ENCODE measurements around the gene RHBDL1.

The RHBDL1 gene

DNA sequence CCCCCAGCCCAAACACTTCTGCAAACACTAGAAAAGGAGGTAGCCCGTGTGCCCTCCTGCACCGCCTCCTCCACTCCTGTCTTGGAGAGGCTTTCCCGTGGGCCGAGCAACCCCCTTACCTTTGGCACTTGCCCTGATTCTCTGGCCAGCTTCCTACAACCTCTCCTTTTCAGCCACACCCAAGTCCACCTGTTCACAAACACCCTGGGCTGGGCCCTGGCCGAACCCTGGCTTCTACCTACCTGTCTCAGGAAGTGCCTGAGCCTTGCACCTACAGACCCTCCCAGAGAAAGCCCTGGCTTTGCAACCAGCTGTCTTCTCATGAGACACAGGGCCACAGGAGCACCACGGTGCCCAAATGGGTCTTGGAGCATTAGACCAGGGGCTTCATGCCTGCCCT, 43.5 kb downstream of the RHBDL1 start:
- no peak for DNase-seq (ENCODE audit: low read depth in 2 of 2)

DNA sequence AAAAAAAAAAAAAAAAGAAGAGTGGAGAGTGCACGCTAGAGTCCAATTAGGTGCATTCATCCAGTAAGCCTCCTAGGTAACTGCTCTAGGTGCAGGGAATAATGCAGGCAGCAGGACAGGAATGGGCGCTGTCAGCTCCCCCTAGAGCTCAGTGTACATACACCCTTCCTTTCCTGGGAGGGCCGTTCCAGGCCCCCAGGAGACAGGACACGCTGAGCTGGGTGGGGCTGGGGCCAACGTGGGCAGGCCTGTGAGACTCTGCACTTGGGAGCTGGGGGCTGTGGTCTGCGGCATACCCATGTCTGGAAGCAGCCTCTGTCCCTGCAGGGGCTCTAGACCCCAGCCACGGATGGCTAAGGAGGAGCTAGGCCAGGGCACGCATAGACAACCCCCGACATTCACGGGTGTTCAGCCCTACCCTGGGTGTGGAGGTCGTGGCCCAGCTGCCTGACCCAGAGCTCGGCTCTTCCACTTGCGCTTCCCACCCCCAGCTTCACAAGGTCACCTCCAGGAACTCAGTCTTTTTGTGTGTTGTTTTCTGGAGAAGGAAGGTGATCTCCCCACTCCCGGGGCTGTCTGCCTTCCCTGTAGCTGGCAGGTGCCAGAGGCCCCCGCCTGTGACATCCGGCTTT, 44.5 kb downstream of the RHBDL1 start:
- DNase-seq (ENCODE audit: low read depth in 2 of 2) = no peak

DNA sequence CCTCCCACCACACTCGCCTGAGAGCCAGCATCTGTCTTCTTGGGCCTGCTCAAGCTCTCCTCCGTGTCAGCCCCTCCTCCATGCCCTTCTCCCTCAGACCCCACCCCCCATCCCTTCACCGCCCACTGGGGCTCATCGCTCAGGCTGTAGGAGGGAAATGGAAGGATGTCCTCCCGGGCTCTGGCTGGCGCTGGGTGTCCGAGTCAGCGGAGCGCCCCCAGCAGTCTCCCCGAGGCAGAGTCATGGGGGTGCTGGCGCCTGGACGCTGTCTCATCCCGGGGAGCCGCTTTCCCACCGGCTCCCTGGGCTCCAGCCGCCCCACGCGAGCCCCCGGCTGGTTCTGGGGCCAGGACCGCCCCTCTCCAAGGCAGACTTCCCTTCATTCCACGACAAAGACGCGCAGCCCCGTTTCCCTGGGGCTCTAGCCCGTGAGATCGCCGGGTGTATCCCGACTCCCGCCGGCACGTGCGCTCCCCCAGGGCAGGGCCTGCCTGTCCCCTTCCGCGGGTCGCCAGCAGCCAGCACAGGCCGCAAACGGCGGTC, 45.0 kb downstream of the RHBDL1 start:
- DNase-seq (ENCODE audit: low read depth in 2 of 2) = peak in 1 of 2 donors; percentile 53

DNA sequence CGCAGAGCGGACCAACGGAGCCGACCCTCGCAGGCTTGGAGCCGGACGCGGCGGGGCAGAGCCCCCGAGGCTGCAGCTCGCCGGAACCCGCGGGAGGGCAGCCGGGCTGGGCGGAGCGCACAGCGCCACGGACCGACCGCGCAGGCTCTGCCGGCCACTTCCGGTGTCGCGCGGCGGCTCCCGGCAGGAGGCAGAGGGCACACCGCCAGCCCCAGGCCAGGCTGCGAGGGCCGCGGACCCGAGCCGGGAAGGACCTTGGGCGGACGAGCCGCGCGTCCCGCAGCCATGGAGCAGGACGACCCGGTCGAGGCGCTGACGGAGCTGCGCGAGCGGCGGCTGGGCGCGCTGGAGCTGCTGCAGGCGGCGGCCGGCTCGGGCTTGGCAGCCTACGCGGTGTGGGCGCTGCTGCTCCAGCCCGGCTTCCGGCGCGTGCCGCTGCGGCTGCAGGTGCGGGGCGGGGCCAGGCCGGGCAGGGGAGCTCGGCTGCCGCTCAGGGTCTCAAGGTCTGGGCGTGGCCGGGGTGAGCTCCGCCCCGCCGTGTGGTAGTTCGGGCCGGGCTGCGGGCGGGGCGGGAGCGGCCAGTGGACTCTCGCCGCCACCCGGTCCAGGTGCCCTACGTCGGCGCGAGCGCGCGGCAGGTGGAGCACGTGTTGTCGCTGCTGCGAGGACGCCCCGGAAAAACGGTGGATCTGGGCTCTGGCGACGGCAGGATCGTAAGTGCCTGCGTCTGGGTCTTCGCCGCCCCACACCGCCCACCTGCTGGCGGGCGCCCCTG, 45.7 kb downstream of the RHBDL1 start, which contains the start of gene ANTKMT:
ANTKMT (plus strand) TSS at position 157 of the 775 bp plus-strand sequence; CDS start at position 286, 129 bp downstream.
- DNase-seq (ENCODE audit: low read depth in 2 of 2) = peak in 1 of 2 donors; percentile 70

DNA sequence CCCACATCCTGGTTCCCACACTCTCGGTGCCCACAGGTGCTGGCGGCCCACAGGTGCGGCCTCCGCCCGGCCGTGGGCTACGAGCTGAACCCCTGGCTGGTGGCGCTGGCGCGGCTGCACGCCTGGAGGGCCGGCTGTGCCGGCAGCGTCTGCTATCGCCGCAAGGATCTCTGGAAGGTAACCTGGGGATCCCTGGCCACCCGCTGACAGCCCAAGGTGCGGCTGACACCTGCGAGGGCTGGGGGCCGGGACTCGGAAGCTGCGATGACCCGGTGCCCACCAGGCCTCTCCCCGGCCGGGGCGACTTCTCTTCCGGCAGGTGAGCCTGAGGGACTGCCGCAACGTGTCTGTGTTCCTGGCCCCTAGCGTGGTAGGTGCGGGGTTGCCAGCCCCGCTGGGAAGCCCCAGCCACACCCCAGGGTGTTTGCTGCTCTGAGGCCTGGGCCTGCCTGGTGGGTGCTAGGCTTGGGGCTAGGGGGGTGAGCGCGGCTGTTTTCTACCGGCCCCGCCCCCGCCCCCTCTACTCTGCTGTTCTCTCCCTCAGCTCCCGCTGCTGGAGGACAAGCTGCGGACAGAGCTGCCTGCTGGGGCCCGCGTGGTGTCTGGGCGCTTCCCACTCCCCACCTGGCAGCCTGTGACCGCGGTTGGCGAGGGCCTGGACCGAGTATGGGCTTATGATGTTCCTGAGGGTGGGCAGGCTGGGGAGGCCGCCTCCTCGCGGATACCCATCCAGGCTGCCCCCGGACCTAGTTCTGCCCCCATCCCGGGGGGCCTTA, 46.5 kb downstream of the RHBDL1 start:
- DNase-seq (ENCODE audit: low read depth in 2 of 2) = no peak

DNA sequence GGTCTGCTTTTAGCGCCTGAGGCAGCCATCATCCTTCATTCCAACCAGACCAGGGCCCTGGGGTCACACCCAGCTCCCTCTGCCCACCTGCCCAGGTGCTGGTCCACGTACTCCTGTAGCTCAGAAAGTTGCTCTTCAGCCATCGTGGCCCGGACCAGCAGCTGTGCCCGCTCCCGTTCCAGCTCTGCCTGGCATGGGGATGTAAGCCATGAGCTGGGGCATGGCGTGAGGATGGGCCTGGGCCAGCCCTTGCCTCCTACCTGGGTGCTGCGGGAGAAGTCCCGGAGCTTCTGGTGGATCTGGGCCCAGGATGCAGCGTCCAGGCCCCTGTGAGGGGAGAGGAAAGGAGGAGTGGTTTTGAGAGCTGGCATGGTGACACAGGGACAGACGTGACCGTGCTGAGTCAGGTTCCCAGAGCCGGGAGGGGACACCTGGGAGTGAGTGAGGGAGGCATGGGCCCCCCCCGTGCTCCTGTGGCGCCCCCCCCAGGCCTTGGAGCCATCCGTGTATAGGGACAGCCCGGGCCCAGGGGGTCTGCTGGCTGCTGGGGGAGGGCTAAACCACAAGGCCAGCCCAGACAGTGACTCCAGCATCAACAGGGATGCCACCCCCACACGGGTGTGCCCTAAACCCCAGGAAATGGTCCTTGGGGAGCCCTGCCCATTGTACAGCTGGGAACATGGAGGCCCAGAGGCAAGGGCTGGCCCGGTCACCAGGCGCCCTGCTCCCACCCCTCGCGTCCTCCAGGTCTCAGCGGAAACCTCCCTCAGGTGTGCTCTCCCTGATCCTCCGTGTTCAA, 47.6 kb downstream of the RHBDL1 start:
- DNase-seq (ENCODE audit: low read depth in 2 of 2) = no peak

DNA sequence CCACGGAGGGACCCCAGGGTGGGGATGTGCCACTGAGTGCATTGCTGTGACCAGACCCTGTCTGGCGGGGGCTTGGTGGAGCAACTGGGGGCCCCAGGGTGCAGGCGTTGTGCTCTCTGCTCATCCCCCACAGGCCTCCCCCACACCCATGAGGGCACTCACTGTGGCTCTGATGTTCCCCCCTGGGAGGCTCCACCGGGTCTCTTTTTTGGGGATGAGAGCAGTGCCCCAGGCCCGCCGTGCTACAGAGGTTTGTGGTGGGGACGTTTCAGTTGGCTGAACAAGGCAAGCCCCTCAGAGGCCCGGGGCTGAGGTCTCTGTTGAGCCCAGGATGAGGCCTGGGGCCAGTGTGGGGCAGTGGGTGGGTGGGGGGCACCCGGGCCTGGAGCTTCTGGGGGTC, 48.2 kb downstream of the RHBDL1 start:
- DNase-seq (ENCODE audit: low read depth in 2 of 2) = no peak

DNA sequence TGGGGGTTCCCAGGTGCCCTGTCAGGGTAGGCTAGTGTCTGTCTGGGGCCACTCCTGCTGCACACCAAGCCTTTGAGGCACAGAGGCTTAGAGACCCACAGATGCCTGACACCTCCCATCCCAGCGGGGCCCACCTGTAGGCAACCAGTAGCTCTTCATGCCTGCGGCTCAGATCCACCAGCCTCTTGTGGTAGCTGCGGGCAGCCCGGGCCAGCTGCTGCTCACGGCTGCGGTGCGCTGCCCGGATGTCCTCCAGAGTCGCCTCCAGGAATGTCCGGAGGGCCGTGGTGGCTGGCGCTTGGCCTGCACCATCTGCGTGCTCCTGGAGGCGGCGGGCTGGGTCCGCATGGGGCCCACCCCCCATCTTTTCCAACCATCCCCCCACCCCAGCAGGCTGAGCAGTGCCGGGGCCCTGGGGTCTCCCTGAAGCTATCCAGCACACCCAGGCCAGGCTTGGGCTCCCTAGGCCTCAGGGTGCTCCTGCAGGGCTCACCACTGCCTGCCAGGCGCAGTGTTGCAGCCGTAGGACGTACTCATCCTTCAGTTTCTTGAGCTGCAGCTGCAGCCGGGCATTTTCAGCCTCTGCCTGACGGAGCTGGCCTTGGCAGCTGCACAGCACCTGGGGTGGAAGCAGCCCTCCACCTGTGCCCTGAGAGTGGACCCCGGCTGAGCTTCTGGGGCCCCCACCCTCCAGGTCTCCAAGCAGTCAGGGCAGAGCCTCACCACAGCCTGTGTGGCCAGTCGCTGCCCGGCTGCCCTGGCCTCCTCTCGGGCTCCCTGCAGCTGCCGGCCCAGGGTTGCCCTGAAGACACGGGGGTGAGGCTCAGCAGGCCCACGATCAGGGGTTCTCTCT, 48.9 kb downstream of the RHBDL1 start:
- DNase-seq (ENCODE audit: low read depth in 2 of 2) = no peak

DNA sequence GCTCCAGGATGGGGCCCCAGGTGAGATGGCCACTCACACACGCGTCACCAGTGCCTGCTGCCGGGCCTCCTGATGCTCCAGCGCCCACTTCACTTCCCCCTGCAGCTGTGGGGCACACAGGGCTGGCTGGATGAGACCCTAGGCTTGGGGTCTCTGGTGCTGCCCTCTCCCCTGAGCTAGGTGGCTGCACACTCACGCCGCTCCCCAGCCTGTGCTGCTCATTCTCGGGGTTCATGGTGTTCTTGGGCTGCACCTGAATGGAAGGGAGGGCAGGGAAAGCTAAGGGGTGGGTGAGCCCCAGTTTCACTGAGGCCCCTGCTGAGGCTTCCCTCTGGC, 49.5 kb downstream of the RHBDL1 start:
- no peak for DNase-seq (ENCODE audit: low read depth in 2 of 2)

DNA sequence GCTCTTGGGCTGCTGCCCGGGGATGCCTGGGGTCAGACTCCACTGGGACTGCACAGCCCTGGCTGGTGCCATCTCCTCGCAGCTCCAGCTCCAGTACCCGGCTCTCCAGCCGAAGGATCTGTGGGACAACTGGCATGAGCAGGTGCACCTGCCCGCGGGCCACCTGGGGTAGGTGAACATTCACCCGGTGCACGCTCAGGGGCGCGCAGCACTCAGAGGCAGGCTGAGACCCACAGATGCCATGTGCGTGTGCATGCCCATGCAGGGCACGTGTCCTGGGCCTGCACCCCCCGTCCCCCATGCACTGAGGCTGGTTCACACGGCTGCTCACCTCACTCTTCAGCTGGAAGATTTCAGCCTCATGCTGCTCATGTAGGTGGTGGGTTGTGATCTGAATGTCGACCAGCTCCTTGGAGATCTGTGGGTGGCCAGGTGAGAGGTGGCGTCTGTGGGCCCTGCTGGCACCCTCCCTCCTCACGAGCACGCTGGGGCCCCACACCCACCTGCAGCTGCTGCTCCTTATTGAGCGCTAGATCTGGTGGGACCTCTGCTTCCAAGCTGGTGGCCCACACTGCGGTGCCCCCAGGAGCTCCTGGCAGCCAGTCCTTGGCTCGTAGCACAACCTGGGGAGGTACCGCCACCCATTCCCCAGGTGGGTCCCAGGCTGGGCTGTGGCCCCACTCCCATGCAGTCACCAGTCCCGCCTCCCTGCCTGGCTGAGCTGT, 50.2 kb downstream of the RHBDL1 start:
- DNase-seq (ENCODE audit: low read depth in 2 of 2) = no peak

DNA sequence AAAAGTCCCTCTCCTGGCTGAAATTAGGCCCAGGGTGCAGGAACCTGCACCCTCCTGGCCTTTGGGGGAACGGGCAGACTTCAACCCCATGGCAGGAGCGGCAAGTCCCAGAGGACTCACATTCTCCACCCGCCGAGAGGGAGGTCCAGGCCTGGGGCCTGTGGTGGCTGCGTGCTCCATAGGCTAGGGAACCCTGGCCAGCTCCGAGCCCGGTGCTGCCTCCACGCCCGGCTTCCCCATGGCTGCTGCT, 50.6 kb downstream of the RHBDL1 start:
- DNase-seq (ENCODE audit: low read depth in 2 of 2) = no peak

DNA sequence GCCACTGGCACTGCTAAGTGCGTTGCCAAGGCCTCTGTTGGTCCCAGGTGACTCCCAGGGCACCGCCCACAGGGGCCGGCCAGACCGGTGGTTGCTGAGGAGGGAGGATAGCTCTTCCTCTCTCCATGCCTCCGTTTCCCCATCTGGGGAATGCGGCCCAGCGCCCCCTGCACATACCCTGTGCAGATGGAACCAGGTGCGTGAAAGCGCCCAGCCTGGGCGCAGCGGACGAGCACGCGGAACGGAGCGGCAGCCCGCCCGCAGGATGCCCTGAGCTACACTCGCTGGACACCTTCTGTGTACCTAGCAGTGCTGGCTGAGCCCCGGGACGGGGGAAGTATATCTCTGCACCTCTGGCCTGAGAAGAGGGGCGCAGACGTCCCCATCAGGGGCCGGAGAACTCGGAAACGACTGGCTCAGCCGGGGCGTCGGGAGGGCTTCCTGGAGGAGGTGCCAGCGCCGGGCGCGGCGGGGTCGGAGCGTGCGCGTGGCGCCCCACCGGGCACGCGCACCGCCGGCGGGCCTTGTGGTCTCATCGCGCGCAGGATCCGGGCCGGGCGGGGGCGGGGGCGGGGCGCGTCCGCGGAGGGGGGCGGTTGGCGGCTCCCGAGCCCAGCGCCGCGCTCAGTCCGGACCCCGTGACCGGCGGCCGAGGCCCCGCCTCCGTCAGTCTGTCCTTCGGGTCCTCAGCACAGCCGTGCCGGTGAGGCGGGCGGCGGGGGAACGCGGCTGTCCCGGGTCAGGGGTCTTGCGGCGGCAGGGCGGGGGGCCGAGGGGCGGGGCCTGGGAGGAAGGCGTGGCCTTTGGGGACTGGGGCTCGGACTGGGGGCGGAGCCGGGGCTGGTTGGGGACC, 51.2 kb downstream of the RHBDL1 start, which contains the start of the genes CCDC78 and HAGHL:
CCDC78 (minus strand) TSS at position 6 of the 853 bp plus-strand sequence. CDS start 76 bp downstream, outside the sequence.
HAGHL (plus strand) TSS at position 669 of the 853 bp plus-strand sequence. CDS start 404 bp downstream, outside the sequence.
- peak in 1 of 2 donors; percentile 50 for DNase-seq (ENCODE audit: low read depth in 2 of 2)

DNA sequence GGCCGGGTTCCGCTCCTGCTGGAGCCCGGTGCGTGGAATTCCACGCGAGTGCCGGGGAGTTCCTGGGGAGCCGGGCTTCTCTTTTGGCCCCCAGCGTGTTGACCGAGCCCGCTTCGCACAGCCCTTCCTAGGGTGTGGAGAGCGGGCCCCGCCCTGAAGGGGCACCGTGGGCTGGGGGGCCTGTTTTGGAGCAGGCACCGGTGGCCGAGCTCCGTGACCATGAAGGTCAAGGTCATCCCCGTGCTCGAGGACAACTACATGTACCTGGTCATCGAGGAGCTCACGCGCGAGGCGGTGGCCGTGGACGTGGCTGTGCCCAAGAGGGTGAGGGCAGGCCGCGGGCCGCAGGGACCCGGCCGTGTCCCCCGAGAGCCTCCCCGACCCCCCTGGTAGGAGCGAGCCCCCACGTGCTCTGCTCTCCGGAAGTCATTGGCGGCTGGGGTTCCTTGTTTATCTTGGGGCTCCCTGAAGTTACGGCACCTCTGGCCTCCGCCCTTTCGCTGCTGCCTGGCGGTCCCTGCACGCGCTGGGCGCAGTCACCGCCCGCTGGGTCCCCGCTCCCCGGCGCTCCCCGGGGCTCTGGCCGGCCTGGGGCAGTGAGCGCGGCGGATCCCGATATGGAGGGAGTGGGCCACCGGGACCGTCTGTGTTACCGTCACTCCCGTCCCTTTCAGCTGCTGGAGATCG, 52.0 kb downstream of the RHBDL1 start:
- no peak for DNase-seq (ENCODE audit: low read depth in 2 of 2)
